Neural cell (in vitro differentiated cells): ENCODE results near the gene CCR5. TPM values are rescaled to one million over a fixed set of nuclear protein-coding genes. Genes with fewer than 3 reads are reported as not detected.

ENCODE experiments used
- H2AFZ ChIP-seq: fragments of 200-600, 300-800 bp; sonication (generic), shearing (Covaris generic); 2 replicates; pipeline ENCODE4 v1.6.0; 2014; ENCODE audit warnings: low read depth, mild to moderate bottlenecking, antibody characterized with exemption, low read length, moderate library complexity
- H3F3A ChIP-seq: fragments of 200-600 bp; shearing (Covaris generic); 2 replicates; pipeline ENCODE4 v1.6.1; 2016; ENCODE audit warnings: mild to moderate bottlenecking, moderate library complexity, mixed read lengths, antibody characterized with exemption, low read length; ENCODE audit not compliant: insufficient read depth, poor library complexity, severe bottlenecking
- H3K27ac ChIP-seq: fragments of 200-600, 300-800 bp; sonication (generic), shearing (Covaris generic); 2 replicates; pipeline ENCODE4 v1.5.1; 2014; ENCODE audit warnings: mild to moderate bottlenecking, low read length, moderate library complexity
- H3K27me3 ChIP-seq: fragments of 300-800, 200-600 bp; sonication (generic), shearing (Covaris generic); 2 replicates; pipeline ENCODE4 v1.6.0; 2014; ENCODE audit warnings: mild to moderate bottlenecking, low read depth, low read length, moderate library complexity; ENCODE audit not compliant: insufficient read depth
- H3K36me3 ChIP-seq: fragments of 300-800, 200-600 bp; sonication (generic), shearing (Covaris generic); 2 replicates; pipeline ENCODE4 v1.5.1; 2014; ENCODE audit warnings: mild to moderate bottlenecking, antibody characterized with exemption, low read length, moderate library complexity; ENCODE audit not compliant: insufficient read depth
- H3K4me2 ChIP-seq: fragments of 300-800, 200-600 bp; sonication (generic), shearing (Covaris generic); 2 replicates; pipeline ENCODE4 v1.6.0; 2014; ENCODE audit warnings: mild to moderate bottlenecking, low read length
- H3K4me3 ChIP-seq: fragments of 300-800, 200-600 bp; sonication (generic), shearing (Covaris generic); 2 replicates; pipeline ENCODE4 v1.5.1; 2014; ENCODE audit warnings: mild to moderate bottlenecking, low read length, moderate library complexity
- H3K79me2 ChIP-seq: fragments of 200-600 bp; shearing (Covaris generic); replicated peaks from 2 replicates; pipeline ENCODE4 v1.6.0; 2014; ENCODE audit warnings: mild to moderate bottlenecking, low read length, moderate library complexity; ENCODE audit not compliant: insufficient read depth
- H3K9ac ChIP-seq: fragments of 300-800, 200-600 bp; sonication (generic), shearing (Covaris generic); 2 replicates; pipeline ENCODE4 v1.6.1; 2016; ENCODE audit warnings: mild to moderate bottlenecking, low read length, mixed read lengths
- H3K9me2 ChIP-seq: fragments of 200-600 bp; shearing (Covaris generic); 2 replicates; pipeline ENCODE4 v1.6.1; 2016; ENCODE audit warnings: mild to moderate bottlenecking, low read length, mixed read lengths; ENCODE audit not compliant: insufficient read depth
- H3K9me3 ChIP-seq: fragments of 200-600, 300-800 bp; sonication (generic), shearing (Covaris generic); 2 replicates; pipeline ENCODE4 v1.6.1; 2016; ENCODE audit warnings: mild to moderate bottlenecking, mixed run types, low read length, moderate library complexity, mixed read lengths
- H4K20me1 ChIP-seq: fragments of 200-600 bp; shearing (Covaris generic); 2 replicates; pipeline ENCODE4 v1.6.1; 2016; ENCODE audit warnings: mild to moderate bottlenecking, mixed run types; ENCODE audit not compliant: insufficient read depth
- CTCF ChIP-seq: fragments of 450-650 bp; IDR thresholded peaks from 2 replicates; pipeline ENCODE4 v1.5.1; 2014; ENCODE audit warnings: antibody characterized with exemption, mild to moderate bottlenecking, moderate library complexity; ENCODE audit not compliant: poor library complexity, severe bottlenecking
- EP300 ChIP-seq: fragments of 450-650 bp; conservative IDR thresholded peaks from 2 replicates; pipeline ENCODE4 v1.6.1; 2014; ENCODE audit warnings: antibody characterized with exemption, mild to moderate bottlenecking, moderate library complexity; ENCODE audit not compliant: poor library complexity, severe bottlenecking
- EZH2 ChIP-seq: fragments of 200-600, 300-800 bp; shearing (Covaris generic), sonication (generic); IDR thresholded peaks from 2 replicates; pipeline ENCODE4 v1.6.1; 2014; ENCODE audit warnings: antibody characterized with exemption, low read length, borderline replicate concordance, mild to moderate bottlenecking; ENCODE audit not compliant: insufficient read depth, poor library complexity, severe bottlenecking
- MXI1 ChIP-seq: fragments of 450-650 bp; conservative IDR thresholded peaks from 2 replicates; pipeline ENCODE4 v1.6.1; 2014; ENCODE audit warnings: antibody characterized with exemption, mild to moderate bottlenecking; ENCODE audit not compliant: poor library complexity, severe bottlenecking
- POLR2AphosphoS5 ChIP-seq: IDR thresholded peaks from 2 replicates; pipeline ENCODE4 v1.6.1; 2012
- RAD21 ChIP-seq: fragments of 450-650 bp; conservative IDR thresholded peaks from 2 replicates; pipeline ENCODE4 v1.6.1; 2014; ENCODE audit warnings: antibody characterized with exemption, mild to moderate bottlenecking, moderate library complexity
- REST ChIP-seq: IDR thresholded peaks from 2 replicates; pipeline ENCODE4 v1.6.1; 2012; ENCODE audit warnings: borderline replicate concordance
- SMC3 ChIP-seq: fragments of 450-650 bp; conservative IDR thresholded peaks from 2 replicates; pipeline ENCODE4 v1.6.1; 2014; ENCODE audit warnings: antibody characterized with exemption, mild to moderate bottlenecking, moderate library complexity; ENCODE audit not compliant: poor library complexity
- TAF1 ChIP-seq: IDR thresholded peaks from 2 replicates; pipeline ENCODE4 v1.6.1; 2012; ENCODE audit warnings: low read depth
- polyA plus RNA-seq: library from polyadenylated mRNA; depleted of rRNA; stranded (reverse); fragments of >200 nt; gene quantifications from 2 replicates; pipeline ENCODE4 v1.2.3, GENCODE V29; 2014

The CCR5 gene
- polyA plus RNA-seq, 1 donor from 2014 or later = not detected

GRCh38 chr3:46351646-46352045, 19.1 kb upstream of the CCR5 start:
- TF ChIP-seq EZH2 = no peak
- TF ChIP-seq MXI1 = no peak
- no peak for TF ChIP-seq EP300
- no peak for TF ChIP-seq POLR2AphosphoS5
- TF ChIP-seq REST = no peak
- TF ChIP-seq RAD21 = no peak
- TF ChIP-seq CTCF = no peak
- no peak for TF ChIP-seq TAF1
- TF ChIP-seq SMC3 = no peak
- no peaks in the 10 kb centered on the region for H4K20me1 ChIP-seq
- no peaks in the 10 kb centered on the region for H3K27me3 ChIP-seq
- H3K9me2 ChIP-seq = no peaks in the 10 kb centered on the region
- H3K4me2 ChIP-seq = no peak overlapping the region
- no peak overlapping the region for H3K27ac ChIP-seq
- H3K9me3 ChIP-seq = no peaks in the 10 kb centered on the region
- H3F3A ChIP-seq = no peaks in the 10 kb centered on the region
- no peaks in the 10 kb centered on the region for H3K79me2 ChIP-seq
- no peak overlapping the region for H3K9ac ChIP-seq
- no peak overlapping the region for H2AFZ ChIP-seq
- no peak overlapping the region for H3K4me3 ChIP-seq
- no peaks in the 10 kb centered on the region for H3K36me3 ChIP-seq

- Histone ChIP-seq H3F3A (no peaks in the 10 kb centered on the region), H3K9me3 (no peaks in the 10 kb centered on the region), H3K27ac (no peak overlapping the region), H3K4me3 (no peak overlapping the region), H3K27me3 (no peaks in the 10 kb centered on the region), H4K20me1 (no peaks in the 10 kb centered on the region), H3K36me3 (no peaks in the 10 kb centered on the region), H3K79me2 (no peaks in the 10 kb centered on the region), H3K9ac (no peak overlapping the region), H3K4me2 (no peak overlapping the region), H2AFZ (no peak overlapping the region), H3K9me2 (no peaks in the 10 kb centered on the region)
- TF ChIP-seq REST = no peak
- TF ChIP-seq RAD21 = no peak
- no peak for TF ChIP-seq EP300
- TF ChIP-seq POLR2AphosphoS5 = no peak
- no peak for TF ChIP-seq EZH2
- TF ChIP-seq MXI1 = no peak
- no peak for TF ChIP-seq SMC3
- TF ChIP-seq CTCF = no peak
- TF ChIP-seq TAF1 = no peak
These were observed 17.7 kb upstream of the CCR5 start for GRCh38 chr3:46353090-46353489.
